Measurements from ENCODE around the gene STK24. TPM values are rescaled to one million over a fixed set of nuclear protein-coding genes. Genes with fewer than 3 reads are reported as not detected.

STK24 gene
- total RNA-seq, 1 donor from 2014 or later = 56.2 TPM

DNA sequence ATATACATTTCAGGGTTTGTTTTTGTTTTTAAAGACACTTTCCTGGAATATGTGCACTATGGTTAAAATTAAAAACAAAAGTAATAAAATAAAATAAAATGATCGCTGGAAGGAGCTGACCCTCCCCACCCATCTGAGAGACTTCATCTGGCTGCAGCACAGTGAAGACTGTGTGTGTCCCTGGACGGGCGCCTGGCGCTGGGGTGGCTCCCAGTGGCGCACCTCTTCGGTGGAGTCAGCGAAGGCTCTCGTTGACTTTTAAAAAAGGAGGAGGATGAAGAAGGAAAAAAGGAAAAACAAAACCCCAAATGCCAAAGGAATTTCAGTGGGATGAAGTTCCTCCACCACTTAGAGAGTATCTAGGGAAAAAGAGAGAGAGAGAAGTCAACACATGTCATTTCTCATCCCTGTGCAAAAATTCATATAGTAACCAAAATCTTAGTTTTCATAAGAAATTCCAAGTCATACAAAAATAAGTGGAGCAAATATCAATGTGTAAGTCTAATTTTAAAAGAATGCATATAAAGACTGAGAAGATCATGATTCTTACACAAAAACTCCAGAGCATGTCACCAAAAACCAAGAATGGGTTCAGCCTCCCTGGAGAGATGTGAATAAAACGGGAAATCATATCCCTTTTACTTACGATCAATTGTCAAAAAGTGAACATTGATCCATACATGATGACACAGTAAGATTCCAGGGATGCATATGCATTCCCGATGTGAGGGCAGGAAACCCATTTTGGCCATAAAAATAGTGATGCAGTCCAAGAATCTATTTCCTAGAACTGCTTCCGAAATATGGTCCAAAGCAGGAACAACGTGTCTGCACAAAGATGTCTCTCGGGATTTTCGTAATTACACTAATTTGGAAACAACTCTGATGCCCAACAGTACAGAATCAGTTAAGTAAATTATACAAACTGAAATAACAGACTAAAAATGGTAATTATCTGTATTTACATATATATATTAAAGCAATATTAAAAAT, 123.8 kb downstream of the STK24 start:
- DNase-seq (ENCODE audit: low read depth, low spot score) = no peak

DNA sequence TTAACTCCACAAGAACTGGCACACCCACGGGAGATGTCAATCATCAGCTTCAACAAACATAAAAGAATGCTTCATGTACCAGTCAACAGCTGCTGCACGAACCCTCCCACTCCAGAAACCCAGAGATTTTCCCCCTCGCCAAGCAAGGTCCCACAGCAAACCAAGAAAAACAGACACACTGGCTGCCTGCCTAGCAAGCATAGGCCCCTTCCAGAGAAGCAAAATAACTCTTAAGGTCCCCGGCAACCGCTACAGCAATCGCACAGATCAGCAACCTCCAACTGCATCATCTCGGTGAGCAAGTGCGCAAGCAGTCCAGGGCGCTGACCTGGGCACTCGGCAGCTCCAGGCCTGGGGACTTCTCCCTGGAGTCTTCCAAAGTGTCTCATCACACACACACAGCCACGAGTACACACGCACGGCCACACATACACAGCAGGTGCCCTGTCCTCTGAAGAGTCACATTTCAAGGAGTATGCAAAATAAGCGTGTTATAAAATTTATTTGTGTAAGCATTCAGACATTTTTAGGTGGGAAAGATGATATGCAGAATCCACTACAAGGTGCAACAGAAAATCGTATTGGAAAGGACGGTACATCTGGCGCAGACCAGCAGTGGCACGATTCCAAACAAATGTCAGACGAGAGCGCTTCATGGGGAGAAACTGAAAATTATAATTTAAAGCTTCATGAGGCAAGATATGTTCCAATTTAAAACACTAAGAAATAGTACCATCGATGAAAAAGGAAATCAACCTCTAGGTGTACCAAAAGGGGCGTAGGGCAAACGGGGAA, 125.0 kb downstream of the STK24 start:
- DNase-seq (ENCODE audit: low read depth, low spot score) = no peak

DNA sequence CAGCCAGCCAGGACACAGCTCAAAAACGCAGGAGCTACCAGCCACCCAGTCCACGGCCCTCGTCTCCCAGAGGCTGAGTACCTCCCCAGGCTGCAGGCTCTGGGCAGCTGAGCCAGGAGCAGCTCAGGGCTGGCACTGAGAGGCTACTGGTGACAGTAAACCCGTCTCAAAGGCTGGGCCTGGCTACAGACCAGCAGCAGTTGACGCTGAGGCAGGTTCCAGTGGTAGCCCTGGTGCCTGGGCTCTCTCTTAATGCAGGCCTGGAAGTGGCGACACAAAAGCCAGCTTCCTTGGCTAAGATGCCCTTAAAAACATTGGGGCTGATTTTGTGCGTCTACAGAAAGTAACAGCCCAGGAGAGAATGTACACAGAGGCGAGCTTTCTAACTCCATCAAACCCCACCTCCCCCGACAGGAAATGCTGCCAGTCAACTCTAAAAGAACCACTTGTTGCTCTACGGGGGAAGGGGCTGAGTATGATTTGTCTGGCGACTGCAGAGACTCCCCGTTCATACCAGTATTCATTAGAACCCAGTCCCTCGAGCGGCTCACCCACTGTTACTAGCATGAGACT, 126.3 kb downstream of the STK24 start:
- no peak for DNase-seq (ENCODE audit: low read depth, low spot score)

DNA sequence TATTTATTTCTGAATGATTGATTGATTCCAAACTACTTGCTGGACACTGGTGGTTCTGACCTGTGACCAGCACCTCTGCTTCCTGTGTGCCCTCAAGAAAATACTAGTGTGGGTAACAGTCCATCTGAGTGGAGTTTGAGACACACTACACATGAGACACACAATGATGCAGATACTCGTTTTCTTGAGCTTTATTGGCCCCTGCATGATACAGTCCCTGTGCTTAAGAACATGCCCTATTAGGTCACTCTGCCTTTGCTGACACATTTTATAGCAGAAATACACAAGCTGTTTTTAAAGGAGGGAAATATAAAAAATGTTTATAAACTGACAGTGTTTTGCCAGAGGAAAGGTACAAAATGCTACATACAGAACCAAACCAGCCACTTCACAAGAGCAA, 126.9 kb downstream of the STK24 start:
- no peak for DNase-seq (ENCODE audit: low read depth, low spot score)

DNA sequence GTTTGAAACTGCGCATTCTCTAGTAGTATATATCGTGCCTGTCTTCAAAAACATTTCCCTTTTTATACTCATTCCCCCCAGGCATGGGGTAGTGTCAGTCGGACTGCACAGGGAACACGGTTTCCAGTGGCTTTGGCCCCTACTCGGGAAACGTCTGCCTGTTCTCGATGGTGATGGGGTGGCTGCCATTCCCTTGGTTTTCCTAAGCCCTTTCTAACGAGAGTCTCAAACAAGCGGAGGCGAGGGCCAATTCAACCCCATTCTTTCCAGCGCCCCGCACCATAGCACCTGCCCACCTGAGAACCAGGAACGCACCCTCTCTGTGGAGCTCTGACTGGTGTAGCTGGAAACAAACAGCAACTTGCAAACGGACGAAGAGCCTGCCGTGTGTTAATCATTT, 127.6 kb downstream of the STK24 start:
- DNase-seq (ENCODE audit: low read depth, low spot score) = no peak

DNA sequence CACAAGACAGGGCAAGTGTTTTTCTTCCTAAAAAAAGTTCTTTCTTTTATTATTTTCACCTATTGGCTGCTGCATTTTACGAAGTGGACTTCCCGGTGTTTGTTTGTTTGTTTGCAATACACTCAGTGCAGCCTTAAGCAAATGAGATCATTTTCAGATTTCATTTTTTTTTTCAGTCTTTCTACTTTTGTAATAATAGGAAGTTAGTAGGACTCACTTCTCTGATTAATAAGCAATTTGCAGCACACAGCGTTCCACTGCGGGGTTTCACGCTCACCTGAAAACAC, 128.3 kb downstream of the STK24 start:
- no peak for DNase-seq (ENCODE audit: low read depth, low spot score)

DNA sequence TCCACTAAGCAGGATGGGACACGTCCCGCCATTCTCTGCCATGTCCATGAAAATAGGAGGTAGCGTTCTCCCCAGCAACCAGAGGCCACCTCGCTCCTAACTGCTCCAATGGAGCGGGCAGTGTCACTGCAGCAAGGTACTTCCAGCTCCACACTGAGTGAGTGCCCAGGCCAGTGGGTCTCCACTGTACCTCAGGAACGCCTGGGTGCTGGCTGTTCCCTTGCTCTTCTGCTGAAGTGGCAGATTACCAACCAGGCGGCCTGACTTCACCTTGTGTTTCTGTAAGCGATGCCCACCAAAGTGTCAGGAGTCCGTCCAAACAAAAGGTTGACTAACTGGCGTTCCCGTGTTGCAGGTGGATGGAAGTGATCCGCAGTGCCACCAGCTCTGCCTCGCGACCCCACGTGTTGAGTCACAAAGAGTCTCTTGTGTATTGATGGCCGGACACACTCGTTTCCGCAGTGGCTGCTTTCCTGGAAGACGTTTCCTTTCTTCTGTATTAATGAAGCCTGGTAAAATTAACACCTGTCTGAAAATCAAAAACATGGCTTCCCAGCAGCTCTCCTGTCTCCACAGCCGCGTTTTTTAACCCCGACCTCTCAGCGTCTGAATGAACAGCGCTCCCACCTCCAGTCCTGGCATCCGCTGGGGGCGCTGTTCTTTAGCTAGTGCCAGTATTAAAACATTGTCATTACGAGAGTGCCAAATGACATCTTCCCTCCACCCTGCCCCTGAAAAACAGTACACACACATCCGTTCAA, 128.8 kb downstream of the STK24 start:
- no peak for DNase-seq (ENCODE audit: low read depth, low spot score)

DNA sequence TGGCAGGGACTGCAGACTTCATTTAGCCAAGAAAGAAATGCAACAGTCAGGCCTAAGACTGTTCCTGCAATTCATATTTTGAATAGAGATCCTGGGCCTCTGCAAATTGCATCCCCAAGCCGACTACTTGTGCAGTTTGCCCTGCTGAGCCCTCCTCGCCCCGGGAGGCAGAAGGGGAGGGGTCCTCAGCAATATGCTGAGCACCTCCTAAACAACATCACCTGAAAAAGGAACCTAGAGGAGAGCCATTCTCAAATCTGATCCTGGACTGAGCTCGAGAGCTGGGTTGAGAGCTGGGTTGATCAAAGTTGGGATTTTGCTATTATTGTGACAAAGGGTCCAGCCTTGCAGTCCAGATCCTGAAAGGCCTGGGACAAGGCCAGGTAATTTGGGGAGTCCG, 129.8 kb downstream of the STK24 start:
- DNase-seq (ENCODE audit: low read depth, low spot score) = no peak

DNA sequence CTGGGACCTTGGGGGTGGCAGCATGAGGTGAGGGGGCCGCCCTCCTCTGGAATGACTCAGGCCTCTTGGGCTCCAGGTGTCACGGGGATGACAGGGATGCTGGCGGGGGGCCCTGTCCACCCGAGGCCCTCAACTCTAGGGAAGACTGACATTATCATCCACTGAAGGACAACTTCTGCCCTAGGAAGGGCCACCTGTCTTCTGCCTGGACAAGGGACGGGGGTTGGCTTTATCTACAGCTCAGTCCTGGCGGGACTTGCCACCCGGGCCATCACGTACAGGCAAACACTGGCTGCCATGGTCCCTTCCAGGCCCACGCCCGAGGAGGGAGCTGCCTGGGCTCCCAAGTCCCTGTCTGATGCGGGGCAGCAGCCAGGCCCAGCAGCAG, 130.7 kb downstream of the STK24 start:
- DNase-seq (ENCODE audit: low read depth, low spot score) = no peak

DNA sequence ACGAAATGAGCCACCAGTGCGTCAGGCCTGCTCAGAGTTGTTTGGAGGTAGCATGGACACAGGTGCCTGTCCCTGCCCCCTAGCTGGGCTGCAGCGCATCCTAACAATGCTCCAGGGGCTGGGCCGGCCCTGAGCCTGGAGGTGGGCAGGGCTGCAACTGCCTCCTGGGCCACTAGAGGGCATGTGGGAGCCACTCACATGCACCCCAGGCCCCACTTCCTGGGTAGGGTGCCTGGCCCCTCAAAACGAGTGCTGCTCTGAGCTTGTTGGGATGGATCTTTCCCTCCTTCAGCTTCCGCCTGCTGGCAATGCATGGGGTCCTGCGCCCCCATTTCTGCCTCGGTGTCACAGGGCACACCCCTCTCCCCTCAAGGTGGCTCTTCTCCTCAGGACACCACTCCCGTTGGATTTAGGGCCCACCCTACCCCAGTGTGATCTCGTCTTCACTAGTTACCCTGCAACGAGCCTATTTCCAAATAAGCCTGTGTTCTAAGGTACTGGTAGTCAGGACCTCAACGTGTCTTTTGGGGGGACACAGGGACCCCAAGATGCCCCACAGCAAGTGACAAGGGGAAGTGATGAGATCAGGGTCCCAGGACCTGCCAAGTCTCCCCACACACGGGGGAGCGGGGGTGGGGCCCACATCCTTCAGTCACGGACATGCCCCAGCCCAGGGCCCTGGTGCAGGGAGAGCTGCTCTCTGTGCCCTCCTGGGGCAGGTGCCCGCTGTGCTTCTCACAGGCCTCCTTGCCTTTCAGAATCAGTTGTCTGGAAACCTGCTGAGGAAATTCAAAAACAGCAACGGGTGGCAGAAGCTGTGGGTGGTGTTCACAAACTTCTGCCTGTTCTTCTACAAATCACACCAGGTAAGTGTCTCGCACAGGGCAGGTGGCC, 131.3 kb downstream of the STK24 start:
- no peak for DNase-seq (ENCODE audit: low read depth, low spot score)

DNA sequence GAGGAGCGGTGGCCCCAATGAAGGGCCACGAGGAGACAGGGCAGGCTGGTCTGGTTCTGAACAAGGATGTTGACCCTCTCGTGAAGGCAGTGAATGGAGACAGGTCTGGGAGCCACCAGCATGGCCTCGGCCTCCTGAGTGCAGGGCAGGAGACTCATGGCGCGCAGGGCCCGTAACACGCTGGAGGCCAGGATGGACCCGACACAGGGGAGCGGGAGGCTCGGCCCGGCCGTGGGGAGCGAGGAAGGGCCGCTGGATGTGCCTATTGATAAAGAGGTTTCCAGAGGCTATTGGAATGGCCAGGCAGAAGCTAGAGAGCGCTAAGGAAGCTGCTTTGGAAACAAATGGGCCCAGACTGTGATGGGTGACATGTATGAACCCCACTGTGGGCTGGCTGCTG, 132.5 kb downstream of the STK24 start:
- DNase-seq (ENCODE audit: low read depth, low spot score) = no peak

DNA sequence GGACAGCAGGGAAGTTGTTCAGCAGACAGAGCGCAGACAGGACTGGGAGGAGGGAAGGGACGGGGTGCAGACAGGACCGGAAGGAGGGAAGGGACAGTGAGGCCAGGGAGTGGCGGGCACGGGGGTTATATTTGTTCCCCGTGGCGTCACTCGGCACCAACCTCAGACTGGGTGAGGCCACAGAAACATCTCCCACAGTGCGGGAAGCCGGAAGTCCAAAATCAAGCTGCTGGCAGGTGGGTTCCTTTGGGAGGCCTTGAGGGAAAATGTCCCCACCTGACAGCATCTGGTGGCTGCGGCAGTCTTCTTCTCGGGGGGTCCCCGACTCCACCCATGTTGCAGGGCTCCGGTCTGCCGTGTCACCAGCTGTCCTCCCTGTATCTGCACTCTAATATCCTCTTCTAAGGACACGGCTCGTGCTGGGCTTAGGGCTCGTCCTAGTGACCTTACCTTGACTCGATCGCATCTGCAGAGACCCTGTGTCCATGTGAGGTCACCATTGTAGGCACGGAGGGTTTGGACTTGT, 133.0 kb downstream of the STK24 start:
- no peak for DNase-seq (ENCODE audit: low read depth, low spot score)

DNA sequence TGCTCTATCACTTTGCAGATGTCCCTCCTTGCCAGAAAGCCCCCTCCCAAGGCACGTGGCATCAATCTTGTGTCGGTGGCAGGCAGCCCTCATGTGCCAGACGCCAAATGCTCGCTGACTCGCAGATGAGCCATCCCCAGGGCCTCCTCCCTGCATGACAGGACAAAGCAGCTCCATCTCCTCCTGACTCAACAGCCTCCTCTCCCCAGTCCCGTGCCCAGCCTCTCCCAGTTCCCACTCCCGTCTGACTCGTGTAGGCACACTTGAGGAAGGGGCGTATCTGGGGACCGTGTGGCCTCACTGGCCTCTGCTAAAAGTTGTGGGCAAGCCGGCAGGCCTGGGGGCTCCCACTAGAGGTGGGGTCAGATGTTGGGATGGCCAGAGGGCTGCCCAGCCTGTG, 133.6 kb downstream of the STK24 start:
- no peak for DNase-seq (ENCODE audit: low read depth, low spot score)

DNA sequence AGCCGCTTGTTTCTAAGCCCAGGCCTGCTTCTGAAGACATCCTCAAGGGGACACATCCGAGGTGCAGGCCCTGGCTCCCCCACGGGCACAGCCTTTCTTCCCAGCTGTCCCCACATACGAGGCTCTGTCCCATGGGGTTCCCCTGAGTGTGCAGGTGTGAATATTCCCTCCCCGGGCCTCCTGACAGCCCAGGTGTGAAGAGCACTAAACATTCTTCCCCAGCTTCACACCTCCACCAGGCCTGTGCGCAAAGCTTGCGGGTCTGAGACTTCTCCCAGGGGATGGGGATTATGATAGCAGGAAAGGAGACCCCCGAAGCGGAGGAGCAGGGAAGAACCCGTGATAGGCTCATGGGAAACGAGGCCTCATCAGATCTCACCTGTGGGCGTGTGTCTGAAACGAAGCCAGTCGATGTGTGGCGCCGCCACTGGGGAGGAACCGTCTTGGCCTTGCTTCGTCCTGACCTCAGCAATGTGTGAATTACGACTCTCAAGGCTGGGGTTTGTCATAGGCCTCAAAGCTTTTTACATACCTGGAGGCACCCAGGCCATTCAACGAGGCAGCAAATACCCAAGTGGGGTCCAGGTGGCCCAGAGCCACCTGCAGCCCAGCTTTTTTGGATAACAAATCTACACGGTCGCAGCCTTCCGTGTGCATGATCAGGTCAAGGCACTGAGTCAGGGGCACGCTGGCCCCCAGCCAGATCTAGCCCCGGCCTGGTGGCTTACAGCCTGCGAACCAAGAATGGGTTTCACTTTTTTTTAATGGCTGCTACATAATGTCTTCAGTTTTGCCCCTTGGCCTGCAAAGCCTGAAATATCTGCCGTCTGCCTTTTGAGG, 134.3 kb downstream of the STK24 start:
- no peak for DNase-seq (ENCODE audit: low read depth, low spot score)

DNA sequence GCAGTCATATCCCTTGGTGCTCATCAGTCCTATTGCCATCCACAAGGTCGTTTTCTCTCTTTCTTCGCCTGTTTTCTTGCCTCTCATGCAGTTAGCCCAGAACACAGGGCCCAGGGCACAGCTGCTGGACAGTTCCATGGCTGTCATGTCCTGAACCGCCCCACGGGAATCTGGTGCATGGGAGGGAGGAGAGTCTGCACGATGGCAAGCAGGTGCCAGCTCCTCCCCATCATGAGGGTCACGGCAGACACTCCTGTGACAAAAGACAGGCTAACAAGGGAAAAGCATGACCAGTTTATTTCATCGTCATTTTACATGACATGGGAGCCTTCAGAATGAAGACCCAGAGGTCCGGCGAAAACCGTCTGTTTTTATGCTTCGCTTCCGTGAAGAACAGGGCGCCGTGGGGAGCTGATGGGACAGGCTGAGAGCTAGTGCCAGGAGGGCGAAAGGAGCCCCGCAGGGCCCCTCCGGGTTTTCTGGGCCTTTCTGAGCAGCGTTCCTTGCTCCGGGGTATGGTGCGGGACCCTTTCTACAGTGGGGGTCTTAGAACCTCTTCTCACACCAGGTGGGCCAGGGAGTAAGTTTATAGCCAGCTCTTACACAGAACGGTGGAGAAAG, 135.7 kb downstream of the STK24 start:
- DNase-seq (ENCODE audit: low read depth, low spot score) = no peak

DNA sequence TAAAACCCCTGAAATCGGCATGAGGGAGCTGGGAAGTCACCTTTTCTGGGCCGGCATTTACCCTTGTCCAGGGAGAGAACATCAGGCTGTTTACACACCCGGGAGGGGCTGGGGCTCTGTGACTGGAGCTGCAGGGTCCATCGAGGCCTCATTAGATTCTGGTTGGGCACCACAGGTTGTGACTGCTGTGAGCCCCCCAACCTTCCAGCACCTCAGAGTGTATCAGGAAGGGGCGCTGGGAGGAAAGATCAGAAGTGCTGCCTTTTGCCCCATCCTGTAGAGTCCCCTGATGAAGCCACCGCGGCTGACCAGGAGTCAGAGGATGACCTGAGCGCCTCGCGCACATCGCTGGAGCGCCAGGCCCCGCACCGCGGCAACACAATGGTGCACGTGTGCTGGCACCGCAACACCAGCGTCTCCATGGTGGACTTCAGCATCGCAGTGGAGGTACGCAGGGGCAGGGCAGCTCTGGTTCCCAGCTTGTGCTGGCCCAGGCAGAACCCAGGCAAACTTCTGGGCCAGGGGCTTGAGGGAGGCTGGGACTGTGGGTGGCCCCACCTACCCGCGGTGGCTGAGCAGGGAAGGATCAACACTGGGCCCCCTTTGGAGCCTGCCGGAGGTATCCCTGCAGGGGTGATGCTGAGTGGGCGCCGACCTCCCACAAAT, 136.4 kb downstream of the STK24 start:
- no peak for DNase-seq (ENCODE audit: low read depth, low spot score)

DNA sequence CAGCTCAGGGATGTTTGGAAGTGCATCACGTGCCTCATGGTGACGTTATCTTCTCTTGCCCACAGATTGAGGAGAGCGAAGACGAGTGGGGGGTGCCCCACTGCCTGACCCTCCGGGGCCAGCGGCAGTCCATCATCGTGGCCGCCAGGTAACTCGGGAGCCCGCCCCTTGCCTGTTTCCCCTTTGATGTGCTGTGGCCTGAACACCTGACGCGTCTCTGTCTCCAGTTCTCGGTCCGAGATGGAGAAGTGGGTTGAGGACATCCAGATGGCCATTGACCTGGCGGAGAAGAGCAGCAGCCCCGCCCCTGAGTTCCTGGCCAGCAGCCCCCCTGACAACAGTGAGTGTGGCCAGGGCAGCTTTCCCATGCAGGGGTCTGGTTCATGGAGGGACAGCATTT, 137.0 kb downstream of the STK24 start:
- DNase-seq (ENCODE audit: low read depth, low spot score) = no peak

DNA sequence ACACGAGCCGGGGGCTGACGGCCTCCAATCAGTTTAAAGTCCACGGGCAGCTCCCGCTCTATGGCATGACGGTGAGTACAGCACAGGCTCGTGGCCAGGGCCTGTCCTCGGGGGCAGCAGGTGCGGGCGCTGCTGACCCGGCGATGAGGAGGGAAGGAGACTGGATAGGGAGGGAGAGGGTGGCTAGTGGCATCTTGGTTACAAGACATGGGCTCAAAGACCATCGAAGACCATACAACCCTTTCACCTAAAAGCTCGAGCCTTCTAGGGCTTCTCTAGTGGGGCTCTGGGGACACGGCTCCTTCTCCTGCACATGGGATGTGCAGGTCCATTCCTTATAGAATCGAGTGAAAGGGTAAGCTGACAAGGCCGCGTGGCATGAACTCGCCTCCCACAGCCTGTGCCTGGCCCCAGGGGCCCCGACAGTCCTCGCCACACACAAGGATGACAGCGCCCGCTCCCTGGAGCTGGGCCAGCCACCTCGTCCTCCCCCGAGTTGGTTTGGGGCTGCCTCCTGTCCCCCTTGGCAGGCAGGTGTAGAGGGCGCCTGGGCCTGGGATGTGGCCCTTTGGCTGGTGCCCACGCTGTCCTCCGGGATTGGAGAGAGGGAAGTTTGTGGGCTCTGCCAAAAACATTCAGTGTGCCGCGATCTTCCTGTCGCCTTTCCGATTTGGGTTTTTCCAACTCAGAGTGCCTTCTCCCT, 137.6 kb downstream of the STK24 start:
- DNase-seq (ENCODE audit: low read depth, low spot score) = no peak

All from pulmonary artery endothelial cell (primary cell).